A549 treated with AZD2906 at 1 μM for 4 hours (cell line): ENCODE results near the gene LDB1. TPM values are rescaled to one million over a fixed set of nuclear protein-coding genes. Genes with fewer than 3 reads are reported as not detected.

Source experiments
- total RNA-seq: library from RNA; stranded (reverse); fragments of 200-300 nt; extraction: Qiagen RNA extraction; gene quantifications from 5 replicates; pipeline ENCODE4 v1.2.3, GENCODE V29; 2022

The LDB1 gene, protein sequence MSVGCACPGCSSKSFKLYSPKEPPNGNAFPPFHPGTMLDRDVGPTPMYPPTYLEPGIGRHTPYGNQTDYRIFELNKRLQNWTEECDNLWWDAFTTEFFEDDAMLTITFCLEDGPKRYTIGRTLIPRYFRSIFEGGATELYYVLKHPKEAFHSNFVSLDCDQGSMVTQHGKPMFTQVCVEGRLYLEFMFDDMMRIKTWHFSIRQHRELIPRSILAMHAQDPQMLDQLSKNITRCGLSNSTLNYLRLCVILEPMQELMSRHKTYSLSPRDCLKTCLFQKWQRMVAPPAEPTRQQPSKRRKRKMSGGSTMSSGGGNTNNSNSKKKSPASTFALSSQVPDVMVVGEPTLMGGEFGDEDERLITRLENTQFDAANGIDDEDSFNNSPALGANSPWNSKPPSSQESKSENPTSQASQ
- total RNA-seq, result 26.8 to 36.2 TPM (median 31.9 TPM) in 5 replicates

DNA sequence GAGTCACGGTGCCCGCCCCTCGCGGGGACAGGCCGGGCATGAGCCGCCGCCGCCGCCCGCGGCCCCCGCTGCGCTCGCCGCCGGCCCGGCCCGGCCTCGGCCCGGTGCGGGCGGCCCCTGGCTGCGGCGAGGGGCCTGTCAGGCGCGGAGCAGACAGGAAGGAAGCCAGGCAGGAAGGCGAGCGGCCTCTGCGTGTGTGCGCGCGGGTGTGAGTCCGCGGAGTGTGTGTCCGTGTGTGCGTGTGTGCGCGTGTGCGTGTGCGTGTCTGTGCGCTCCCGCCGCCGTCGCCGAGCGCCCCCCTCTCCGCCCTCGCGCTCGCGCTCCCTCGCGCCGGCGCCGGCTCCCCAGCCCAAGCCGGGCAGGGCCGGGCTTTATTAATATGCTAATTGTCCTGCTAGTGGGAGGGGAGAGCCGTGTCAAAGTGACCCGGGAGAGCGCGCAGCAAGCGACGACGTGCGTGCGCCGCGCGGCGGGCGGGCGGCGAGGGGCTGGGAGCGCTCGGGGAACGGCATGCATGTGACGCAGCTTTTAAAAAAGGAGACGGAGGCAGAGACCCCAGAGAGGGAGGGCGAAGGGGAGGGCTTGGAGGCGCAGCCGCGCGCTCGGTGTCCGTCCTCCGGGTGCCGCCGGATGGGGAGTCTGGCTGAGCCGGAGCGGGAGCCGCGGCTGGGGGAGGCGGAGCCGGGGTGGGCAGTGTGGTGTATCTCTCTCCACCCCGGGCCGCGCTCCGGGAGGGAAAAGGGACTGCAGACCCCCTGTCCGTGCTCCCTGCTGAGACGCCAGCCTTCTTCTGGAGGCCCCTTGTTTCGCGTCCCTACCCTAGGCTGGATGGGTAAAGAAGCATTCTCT is at the start of gene LDB1:
LDB1 (minus strand) TSS at position 227 of the 849 bp plus-strand sequence. CDS start 258 bp downstream, outside the sequence.

DNA sequence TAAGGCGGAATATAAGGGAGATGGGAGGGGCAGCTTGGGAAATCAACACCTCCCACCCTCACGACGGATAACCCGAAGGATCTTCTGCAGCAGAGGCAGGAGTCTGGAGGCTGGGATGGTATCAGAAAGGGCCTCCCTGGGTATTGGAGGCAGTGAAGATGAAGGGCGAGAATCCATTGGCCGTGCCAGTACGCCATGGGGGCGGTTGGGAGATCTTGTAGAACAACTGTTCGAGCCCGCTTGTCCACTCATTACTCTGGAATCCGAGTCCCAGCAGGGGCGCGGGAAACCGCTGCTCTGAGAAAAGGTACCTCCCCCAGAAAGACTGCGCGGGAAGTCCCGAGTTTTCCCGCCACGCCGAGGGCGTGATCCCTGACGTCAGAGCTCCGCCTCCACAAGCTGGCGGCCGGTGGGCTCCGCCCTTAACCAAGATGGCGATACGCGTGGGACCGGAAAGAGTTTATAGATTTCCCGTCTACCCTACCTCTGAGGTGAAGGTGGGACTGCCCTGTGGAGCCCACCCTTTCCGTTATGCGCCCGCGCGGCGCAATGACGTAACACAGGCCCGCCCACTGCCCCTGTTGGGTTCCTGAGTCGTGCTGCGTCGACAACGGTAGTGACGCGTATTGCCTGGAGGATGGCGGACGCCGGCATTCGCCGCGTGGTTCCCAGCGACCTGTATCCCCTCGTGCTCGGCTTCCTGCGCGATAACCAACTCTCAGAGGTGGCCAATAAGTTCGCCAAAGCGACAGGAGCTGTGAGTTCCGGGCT is 31.8 kb upstream of the LDB1 start, which contains the start of gene NOLC1:
NOLC1 (plus strand) TSS at position 616 of the 771 bp plus-strand sequence; CDS start at position 638, 22 bp downstream.

DNA sequence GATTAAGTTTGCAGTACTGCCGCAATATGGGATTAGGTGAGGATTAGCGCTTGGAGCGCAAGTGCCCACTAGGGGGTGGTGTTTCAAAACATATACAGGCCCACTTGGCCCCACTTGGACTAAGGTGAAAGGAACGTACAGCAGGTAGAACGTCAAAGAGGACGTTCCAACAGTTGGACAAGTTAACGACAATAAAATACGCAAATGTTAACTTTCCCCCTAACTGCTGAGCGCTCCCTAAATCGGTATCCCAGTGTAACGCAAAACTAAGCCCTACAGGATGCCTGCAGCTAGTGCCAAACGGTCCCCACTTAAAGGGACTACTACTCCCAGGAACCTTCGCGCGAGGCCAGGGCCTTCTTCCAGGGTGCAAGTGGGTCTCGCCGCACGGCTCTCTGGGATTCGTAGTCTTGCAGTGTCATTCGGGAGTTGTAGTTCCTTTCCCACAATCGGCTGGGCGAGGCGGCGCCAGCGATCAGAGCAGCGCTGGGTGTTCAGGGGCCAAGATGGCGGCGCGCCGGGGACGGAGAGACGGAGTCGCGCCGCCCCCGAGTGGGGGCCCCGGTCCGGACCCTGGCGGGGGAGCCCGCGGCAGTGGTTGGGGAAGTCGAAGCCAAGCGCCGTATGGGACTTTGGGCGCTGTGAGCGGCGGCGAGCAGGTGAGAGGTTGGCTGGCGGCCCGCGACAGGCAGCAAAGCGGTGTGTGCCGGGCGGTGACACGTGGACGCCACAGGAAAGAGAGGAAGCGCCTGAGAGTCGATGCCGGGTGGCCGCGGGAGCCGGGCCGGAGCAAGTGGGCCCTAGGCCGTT is 12.6 kb upstream of the LDB1 start, which contains the start of gene PPRC1:
PPRC1 (plus strand) TSS at position 478 of the 810 bp plus-strand sequence; CDS start at position 507, 29 bp downstream.

DNA sequence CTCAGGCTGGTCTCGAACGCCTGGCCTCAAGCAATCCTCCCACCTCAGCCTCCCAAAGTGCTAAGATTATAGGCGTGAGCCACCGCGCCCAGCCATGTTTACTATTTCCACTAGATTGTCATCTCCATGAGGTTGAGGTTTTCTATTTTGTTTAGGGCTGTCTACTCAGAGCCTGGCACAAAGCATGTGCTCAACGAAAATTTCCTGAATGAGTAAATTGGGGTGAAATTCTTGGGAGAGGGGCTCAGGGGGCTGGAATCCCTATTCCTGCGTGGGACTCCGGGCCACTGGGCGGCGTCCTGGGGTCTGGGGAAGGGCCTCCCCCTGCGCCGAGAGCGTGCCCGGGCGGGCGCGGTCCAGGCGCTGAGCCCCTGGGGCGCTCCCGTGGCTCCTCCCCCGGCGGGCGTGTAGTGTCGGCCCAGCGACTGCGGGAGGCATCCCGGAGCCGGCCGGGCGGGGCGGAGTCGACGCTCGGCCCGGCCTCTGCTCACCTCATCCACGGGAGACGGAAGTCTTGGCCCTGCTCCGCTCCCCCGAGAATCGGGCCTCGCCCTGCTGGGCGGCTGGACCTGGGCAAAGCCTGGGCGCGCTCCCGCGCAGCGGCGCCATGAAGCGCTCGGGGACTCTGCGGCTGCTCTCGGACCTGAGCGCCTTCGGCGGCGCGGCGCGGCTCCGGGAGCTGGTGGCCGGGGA is 55.2 kb downstream of the LDB1 start, which contains the start of gene HPS6:
HPS6 (plus strand) TSS at position 482 of the 693 bp plus-strand sequence; CDS start at position 608, 126 bp downstream.

Other genes starting within 250 kb of the LDB1 start
- gene ARMH3, start 64.2 kb downstream of the LDB1 start, total RNA-seq, result 9.6 to 12.1 TPM (median 11.1 TPM) in 5 replicates
- gene HPS6, start 55.0 kb downstream of the LDB1 start, total RNA-seq, result 27.6 to 38.9 TPM (median 36.3 TPM) in 5 replicates
- 45.5 to 61.2 TPM (median 56.3 TPM) in 5 replicates for gene PPRC1, start 12.7 kb upstream of the LDB1 start, total RNA-seq
- gene NOLC1, start 32.0 kb upstream of the LDB1 start, total RNA-seq, result 141 to 177 TPM (median 158 TPM) in 5 replicates
- 0.21 to 0.39 TPM (median 0.25 TPM) in 5 replicates for gene ELOVL3, start 105.9 kb upstream of the LDB1 start, total RNA-seq
- gene PITX3, start 121.1 kb upstream of the LDB1 start, total RNA-seq, result 0.55 to 1.3 TPM (median 1.1 TPM) in 5 replicates
- gene GBF1, start 125.2 kb upstream of the LDB1 start, total RNA-seq, result 22.8 to 26.4 TPM (median 23.9 TPM) in 5 replicates